ENCODE results near the gene KRTAP24-1.

Gene KRTAP24-1, protein sequence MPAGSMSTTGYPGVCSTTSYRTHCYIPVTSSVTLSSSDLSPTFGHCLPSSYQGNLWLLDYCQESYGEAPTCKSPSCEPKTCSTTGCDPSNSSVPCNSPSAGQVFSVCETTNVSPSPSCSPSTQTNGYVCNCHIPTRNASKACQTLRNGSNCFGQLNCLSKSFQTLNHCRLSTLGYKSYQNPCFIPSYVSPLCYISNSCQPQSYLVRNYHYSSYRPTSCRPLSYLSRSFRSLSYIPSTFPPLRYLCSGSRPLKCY
- 0 reads per million in 4 donors for total RNA-seq

DNA sequence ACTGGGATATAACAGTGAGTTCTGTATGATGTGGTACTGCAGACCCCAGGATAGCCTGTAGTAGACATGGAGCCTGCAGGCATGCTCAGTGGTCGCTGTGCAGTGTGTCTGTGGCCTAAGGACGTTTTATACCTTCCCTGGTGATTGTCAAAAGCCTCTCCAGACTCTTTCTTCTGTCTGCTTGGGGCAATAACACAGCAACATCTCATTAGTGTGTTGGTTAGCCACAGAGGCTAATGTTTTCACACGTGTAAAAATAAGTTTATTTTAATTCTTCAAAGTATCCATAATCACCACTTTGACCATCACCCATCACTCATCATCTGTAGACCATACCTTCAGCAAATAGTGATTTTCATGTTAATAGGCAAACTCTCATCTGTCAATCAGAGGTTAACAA is at the start of gene KRTAP24-1:
TSS of gene KRTAP24-1 (minus strand) at position 101 of the 400 bp plus-strand sequence. CDS start at position 83, 18 bp downstream.
- DNase-seq: no peak

- DNase-seq: no peak
Measured at GRCh38 chr21:30329203-30329875, 46.6 kb upstream of the KRTAP24-1 start.

DNA sequence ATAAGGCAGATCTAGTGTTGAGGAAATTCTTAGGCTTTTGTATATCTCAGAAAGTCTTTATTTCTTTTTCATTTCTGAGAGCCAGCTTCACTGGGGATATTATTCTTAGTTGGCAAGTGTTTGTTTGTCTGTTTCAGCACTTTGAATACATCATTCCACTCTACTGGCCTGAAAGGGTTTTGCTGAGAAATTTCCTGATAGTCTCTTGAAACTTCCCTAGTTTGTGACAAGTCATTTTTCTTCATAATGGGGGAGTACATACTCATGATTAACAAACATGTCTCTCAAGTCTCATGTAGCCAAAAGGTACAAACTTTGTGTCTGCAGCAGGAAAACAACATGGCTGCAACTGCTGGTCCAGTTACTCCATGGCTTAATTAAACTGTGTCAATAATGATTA is 43.6 kb upstream of the KRTAP24-1 start:
- DNase-seq: no peak

- DNase-seq: no peak
Measured at GRCh38 chr21:30320215-30320614, 37.5 kb upstream of the KRTAP24-1 start, which contains the start of gene KRTAP26-1. KRTAP26-1 (minus strand) TSS chr21:30320315; CDS start chr21:30320035, 280 bp downstream.

DNA sequence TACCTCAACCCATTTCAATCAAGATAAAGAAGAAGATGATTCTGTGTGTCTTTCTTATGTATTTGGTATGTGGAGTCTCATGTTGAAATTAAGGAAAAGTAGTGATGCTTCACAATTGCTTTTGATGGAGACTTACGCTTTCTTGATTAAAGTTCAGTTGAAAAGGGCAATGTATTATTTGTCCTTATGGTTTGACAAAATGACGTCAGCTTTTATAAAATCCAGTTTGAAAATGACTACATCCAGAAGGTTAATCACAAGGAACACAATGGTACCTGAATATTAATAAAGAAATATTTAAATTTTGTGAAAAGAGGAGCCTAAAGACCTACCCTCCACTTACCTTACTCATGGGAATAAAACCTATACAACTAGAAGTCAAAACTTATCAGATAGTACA is 33.0 kb upstream of the KRTAP24-1 start:
- DNase-seq: no peak

GRCh38 chr21:30306884-30307283 is 24.1 kb upstream of the KRTAP24-1 start:
- DNase-seq: no peak

GRCh38 chr21:30305136-30305535 is 22.4 kb upstream of the KRTAP24-1 start:
- DNase-seq: no peak

- no peak for DNase-seq
Measured at GRCh38 chr21:30289215-30289614, 6.5 kb upstream of the KRTAP24-1 start, which contains the start of gene KRTAP25-1. KRTAP25-1 (minus strand) TSS chr21:30289514; CDS start chr21:30289490, 24 bp downstream.

DNA sequence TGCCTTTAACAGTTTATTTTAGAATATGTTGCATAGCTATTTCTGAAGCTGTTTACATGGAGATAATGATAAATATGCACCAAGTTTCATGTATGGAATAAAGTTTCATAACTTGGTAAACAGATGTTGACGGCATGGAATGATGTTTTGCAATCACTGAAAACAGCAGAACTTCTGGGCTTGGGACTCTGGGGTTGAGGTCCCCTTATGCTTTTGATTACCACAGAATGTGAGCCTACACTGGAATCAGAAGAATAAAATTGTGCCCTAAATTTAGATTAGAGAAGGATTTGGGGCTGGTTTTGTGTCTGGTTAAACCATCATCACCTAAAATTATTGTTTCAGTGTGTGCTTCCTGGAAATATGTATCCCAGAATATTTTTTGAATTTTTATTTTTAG is 11.1 kb downstream of the KRTAP24-1 start:
- DNase-seq: no peak

DNA sequence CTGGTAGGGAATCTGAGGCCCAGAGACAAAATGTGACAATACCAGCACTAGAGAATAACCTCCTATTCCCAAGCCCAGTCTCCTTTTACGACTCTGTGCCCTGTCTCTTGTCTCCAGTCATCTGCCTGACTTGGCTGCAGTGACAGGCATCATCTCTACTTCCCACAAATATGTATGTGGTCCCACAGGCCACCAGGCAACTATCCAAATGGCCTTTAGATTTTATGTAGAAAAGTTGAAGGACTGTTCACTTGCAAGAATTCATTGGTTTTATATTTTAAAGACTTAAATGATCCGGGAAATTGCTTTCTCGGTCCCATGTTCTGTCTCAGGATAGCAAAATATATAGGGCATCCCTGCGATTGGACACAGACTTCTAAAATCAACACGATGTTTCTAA is 11.6 kb downstream of the KRTAP24-1 start:
- DNase-seq: no peak

GRCh38 chr21:30269803-30270530 is 12.8 kb downstream of the KRTAP24-1 start:
- no peak for DNase-seq

GRCh38 chr21:30268608-30269197 is 14.0 kb downstream of the KRTAP24-1 start:
- DNase-seq: peak in 1 of 5 donors; percentile 1

DNA sequence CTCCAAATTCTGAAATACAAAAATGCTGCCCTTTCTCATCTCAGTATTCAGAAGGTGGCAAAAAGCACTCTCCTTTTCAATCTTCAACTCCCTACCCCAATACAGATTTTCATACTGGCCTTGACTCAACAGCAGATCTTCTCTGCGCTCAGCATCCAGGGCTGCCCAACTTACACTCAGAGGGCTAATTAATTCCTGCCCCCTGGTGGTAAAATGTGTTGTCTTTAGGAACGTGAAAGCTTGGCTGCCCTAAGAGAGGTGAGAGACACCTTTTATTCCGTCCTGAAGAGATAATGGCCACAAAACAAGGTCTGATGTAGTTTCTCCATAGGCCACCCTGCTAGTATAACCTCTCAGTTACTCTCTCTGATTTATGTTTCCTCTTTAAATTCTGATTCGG is 25.0 kb downstream of the KRTAP24-1 start:
- DNase-seq: no peak

DNA sequence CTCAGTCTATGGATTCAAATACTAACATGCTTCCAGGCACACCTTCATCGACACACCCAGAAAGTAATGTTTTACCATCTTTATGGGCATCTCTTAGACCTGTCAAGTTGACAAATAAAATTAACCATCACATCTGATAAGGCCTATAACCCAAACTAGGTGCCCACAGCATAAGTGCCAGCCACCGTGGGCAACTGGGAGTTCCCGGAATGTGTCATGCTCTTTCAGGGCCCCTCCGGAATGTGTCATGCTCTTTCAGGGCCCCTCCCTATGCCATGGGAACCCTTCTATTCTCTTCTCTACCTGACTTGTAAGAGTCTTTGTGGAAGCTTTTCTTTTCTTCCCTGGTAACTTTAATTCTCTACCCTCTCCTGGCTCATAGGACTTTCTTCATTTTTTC is 26.6 kb downstream of the KRTAP24-1 start:
- no peak for DNase-seq

GRCh38 chr21:30255679-30256078 is 27.1 kb downstream of the KRTAP24-1 start:
- DNase-seq: no peak

DNA sequence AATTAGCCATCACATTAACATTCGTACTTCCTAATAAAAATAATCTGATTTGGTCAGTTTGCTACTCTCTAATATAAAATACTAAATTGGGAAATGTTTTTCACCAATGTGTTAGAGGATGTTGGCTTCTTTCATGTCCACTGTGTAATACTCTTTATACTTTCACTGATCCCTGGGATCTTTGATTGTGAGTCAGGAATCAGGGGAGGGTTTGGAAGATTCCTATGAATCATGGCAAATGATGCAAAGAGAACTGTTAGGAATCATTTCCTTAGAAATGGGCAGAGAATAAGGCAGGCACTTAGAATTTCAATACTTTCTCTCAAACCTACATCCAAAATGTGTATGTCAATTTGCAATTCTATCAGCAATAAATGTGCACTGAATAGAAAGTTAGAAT is 31.0 kb downstream of the KRTAP24-1 start:
- DNase-seq: no peak

DNA sequence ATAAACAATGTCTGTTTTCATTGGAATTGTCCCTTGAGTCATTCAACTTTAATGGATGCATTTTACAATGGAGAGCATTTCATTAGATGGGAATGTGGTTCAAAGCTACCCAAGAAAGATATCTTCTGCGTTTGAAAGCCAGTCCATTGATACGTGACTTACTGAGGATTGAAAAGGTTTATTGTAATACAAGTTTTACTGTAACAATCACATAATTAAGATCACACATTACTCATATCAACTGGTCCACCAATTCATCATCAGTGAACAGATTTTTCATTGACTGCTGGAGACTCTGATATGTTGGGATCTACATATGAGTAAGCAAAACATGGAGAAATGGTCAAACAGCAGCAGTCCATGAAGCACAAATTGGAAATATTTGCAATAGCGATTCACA is 32.8 kb downstream of the KRTAP24-1 start:
- no peak for DNase-seq

DNA sequence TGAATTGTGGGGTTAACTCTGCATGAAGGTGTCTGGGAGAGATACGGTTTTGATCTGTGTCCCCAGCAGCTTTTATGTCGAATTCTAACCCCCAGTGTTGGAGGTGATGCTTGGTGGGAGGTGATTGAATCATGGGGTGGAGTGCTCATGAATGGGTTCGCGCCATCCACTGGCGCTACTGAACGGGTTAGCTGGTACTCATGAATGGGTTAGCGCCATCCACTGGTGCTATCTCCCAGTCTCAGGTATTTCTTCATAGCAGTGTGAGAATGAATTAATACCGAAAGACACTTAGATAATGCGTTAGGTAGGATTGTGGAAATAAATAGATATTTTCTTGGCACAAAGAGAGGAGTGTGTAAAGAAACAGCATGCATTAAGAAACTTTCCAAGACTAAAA is 33.9 kb downstream of the KRTAP24-1 start:
- DNase-seq: no peak

- DNase-seq: no peak
Measured at GRCh38 chr21:30245061-30245460, 37.7 kb downstream of the KRTAP24-1 start.

GRCh38 chr21:30243691-30244090 is 39.1 kb downstream of the KRTAP24-1 start:
- no peak for DNase-seq

GRCh38 chr21:30240661-30241060 is 42.1 kb downstream of the KRTAP24-1 start:
- DNase-seq: no peak

DNA sequence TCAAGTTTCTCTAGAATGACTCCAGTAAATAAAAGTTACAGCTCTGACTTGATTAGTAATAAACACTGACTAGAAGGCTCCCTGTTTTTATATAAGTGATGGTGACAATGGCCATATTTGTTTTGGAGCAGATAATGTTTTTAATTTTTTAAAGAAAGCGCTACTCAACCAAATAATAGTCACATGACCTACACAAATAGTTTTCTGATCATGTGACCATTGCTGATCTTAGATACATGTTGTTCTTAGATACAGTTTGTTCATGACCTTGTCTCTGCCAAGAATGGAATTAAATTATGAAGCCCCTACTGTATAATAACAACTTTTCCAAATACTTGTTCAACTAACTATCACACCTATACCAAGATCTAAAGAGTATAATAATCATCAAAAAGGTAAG is 44.6 kb downstream of the KRTAP24-1 start:
- DNase-seq: no peak

DNA sequence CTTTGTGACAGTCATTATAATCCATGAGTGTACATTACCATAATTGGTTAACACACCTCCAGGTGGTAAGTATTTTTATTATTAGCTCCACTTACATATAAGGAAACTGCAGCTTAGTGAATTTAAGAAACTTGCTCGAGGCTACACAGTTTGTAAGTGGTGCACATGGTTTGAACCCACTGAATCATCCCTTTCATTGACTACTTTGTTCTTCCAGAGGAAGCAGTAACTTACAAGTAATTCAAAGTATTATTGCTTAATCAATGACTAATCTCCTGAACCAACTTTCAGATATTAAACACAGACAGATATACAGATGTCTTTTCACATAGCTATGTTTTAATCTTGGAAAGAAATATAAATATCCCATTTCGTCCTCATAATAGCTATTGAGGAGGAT is 48.1 kb downstream of the KRTAP24-1 start:
- no peak for DNase-seq

Measured in T-helper 1 cell (primary cell).